B cell (primary cell): ENCODE data around the gene BRSK1. TPM values are rescaled to one million over a fixed set of nuclear protein-coding genes. Genes with fewer than 3 reads are reported as not detected.

Experiments used
- ATAC-seq: fragments of 200-7000 bp; cut with Tn5 transposase; one replicate; pipeline ENCODE4 v1.10.0; 2021; ENCODE audit warnings: low read depth, mild to moderate bottlenecking, moderate number of reproducible peaks, moderate library complexity
- CTCF ChIA-PET: fragments of 350-600 bp; sonication (Branson Sonifier 250); formaldehyde crosslinking; loops from one replicate; lab custom pipeline; 2021; ENCODE audit warnings: antibody characterized with exemption, inconsistent platforms; lab: Charles Lee
- POLR2A ChIA-PET: fragments of 350-600 bp; sonication (Branson Sonifier 250); formaldehyde crosslinking; loops from one replicate; lab custom pipeline; 2021; ENCODE audit warnings: antibody characterized with exemption; lab: Charles Lee
- DNase-seq: peaks from one replicate; pipeline ENCODE4 v3.0.0; 2013
- H2AFZ ChIP-seq: 2 replicates; pipeline ENCODE4 v1.6.1; 2012; ENCODE audit warnings: mild to moderate bottlenecking, low read depth, low read length; ENCODE audit not compliant: insufficient read depth, poor library complexity, severe bottlenecking
- H3K27ac ChIP-seq, 2 donors: 1 replicate in 1 of 2; 2 replicates in 1 of 2; pipeline ENCODE4 v1.5.1; 2012 to 2013; ENCODE audit warnings: low read length in 2 of 2, mild to moderate bottlenecking in 2 of 2, moderate library complexity in 1 of 2
- H3K27me3 ChIP-seq, 4 experiments: fragments of 200-600 bp in 1 of 4; sonication (generic) in 1 of 4; replicated peaks in 1 of 4; 1 replicate in 2 of 4; 2 replicates in 2 of 4; pipeline versions ENCODE4 v1.6.1 to v1.7.0; 2013 to 2016; ENCODE audit warnings: low read length in 3 of 4, mild to moderate bottlenecking in 2 of 4, mixed read lengths in 1 of 4, moderate library complexity in 1 of 4; ENCODE audit not compliant: insufficient read depth in 4 of 4, control insufficient read depth in 3 of 4; ENCODE audit errors: control extremely low read depth in 1 of 4
- H3K36me3 ChIP-seq, 2 experiments: replicated peaks in 1 of 2; 1 replicate in 1 of 2; 2 replicates in 1 of 2; pipeline versions ENCODE4 v1.6.1 to v1.7.1; 2013; ENCODE audit warnings: low read length in 1 of 2; ENCODE audit not compliant: insufficient read depth in 2 of 2, control insufficient read depth in 1 of 2; ENCODE audit errors: control extremely low read depth in 1 of 2, extremely low read depth in 1 of 2
- H3K4me1 ChIP-seq, 2 donors: fragments of 200-600 bp in 1 of 2; sonication (generic) in 1 of 2; 1 replicate in 1 of 2; 2 replicates in 1 of 2; pipeline versions ENCODE4 v1.5.1 to v1.6.1; 2013 to 2017; ENCODE audit warnings: low read length in 2 of 2; ENCODE audit not compliant: control insufficient read depth in 2 of 2, insufficient read depth in 2 of 2
- H3K4me2 ChIP-seq: replicated peaks from 2 replicates; pipeline ENCODE3; 2012; ENCODE audit warnings: mild to moderate bottlenecking, low read depth, low read length; ENCODE audit not compliant: poor library complexity, severe bottlenecking
- H3K4me3 ChIP-seq, 5 experiments: fragments of 200-600 bp in 1 of 5; sonication (generic) in 1 of 5; 1 replicate in 3 of 5; 2 replicates in 2 of 5; pipeline versions ENCODE4 v1.5.1 to v1.7.0; 2011 to 2016; ENCODE audit warnings: low read length in 4 of 5, mild to moderate bottlenecking in 4 of 5, low read depth in 2 of 5, control low read depth in 1 of 5, moderate library complexity in 1 of 5; ENCODE audit not compliant: insufficient read depth in 1 of 5; ENCODE audit errors: control extremely low read depth in 1 of 5, extremely low read depth in 1 of 5
- H3K79me2 ChIP-seq: fragments of 200-600 bp; sonication (generic); one replicate; pipeline ENCODE4 v1.6.0; 2016; ENCODE audit warnings: low read length; ENCODE audit not compliant: control insufficient read depth, insufficient read depth
- H3K9ac ChIP-seq: fragments of 200-600 bp; sonication (generic); 2 replicates; pipeline ENCODE4 v1.6.1; 2017; ENCODE audit warnings: mild to moderate bottlenecking, low read length, moderate library complexity
- H3K9me3 ChIP-seq, 3 donors: one replicate each; pipeline versions ENCODE4 v1.6.1 to v1.7.1; 2013; ENCODE audit warnings: low read length in 2 of 3; ENCODE audit not compliant: control insufficient read depth in 2 of 3, insufficient read depth in 1 of 3; ENCODE audit errors: control extremely low read depth in 1 of 3
- H4K20me1 ChIP-seq: 2 replicates; pipeline ENCODE4 v1.6.0; 2012; ENCODE audit warnings: mild to moderate bottlenecking, low read length; ENCODE audit not compliant: insufficient read depth, control insufficient read depth, poor library complexity, severe bottlenecking
- H3K27ac Mint-ChIP-seq: one replicate; pipeline ENCODE4 v1.8.0; 2021; ENCODE audit warnings: mixed read lengths
- H3K27me3 Mint-ChIP-seq: one replicate; pipeline ENCODE4 v1.8.0; 2021; ENCODE audit warnings: mixed read lengths
- H3K4me1 Mint-ChIP-seq: one replicate; pipeline ENCODE4 v1.8.0; 2021; ENCODE audit warnings: mixed read lengths
- H3K4me3 Mint-ChIP-seq: one replicate; pipeline ENCODE4 v1.8.0; 2021; ENCODE audit warnings: mixed read lengths
- H3K9me3 Mint-ChIP-seq: one replicate; pipeline ENCODE4 v1.8.0; 2022; ENCODE audit warnings: mixed read lengths; ENCODE audit not compliant: insufficient read depth
- CTCF ChIP-seq: fragments of 200-600 bp; IDR thresholded peaks from one replicate; pipeline ENCODE4 v1.8.0; 2022; ENCODE audit warnings: antibody characterized with exemption, mild to moderate bottlenecking
- EZH2 ChIP-seq: IDR thresholded peaks from 2 replicates; pipeline ENCODE4 v1.6.1; 2012; ENCODE audit warnings: borderline replicate concordance, low read depth, mild to moderate bottlenecking, moderate library complexity, low read length; ENCODE audit not compliant: insufficient read depth, poor library complexity, severe bottlenecking
- WGBS: methylation state at CpG from one replicate; pipeline ENCODE4 v1.1.5; 2013; ENCODE audit warnings: missing lambda C conversion rate; ENCODE audit not compliant: insufficient coverage; 5-methylcytosine and 5-hydroxymethylcytosine counted together
- intact Hi-C: fragments of 100-400 bp; cut with micrococcal nuclease; formaldehyde crosslinking; loops from one replicate; pipeline ENCODE4 v1.10.0; 2022
- polyA plus RNA-seq: library from polyadenylated mRNA; depleted of rRNA; stranded (reverse); fragments of >200 nt; gene quantifications from 2 replicates; pipeline ENCODE4 v1.2.3, GENCODE V29; 2012
- total RNA-seq, 2 donors: library from RNA; stranded (reverse); fragments of 120-200 nt in 1 of 2; gene quantifications; 1 replicate in 1 of 2; 2 replicates in 1 of 2; pipeline versions ENCODE4 v1.2.3 to v1.2.4, GENCODE V29; 2013 to 2022

The BRSK1 gene
- total and polyA plus RNA-seq, 2 donors (not counting 1 experiment from before 2014, with no cell fraction given), result 0.94 to 1.4 TPM

- WGBS, result 88% methylated on average over 21 of the region's 21 CpGs
- H3K27me3 ChIP-seq, result peaks cover 0 to 8% (median under 1%) of the 10 kb centered on the region in 4 experiments
- CTCF ChIA-PET, result no interaction called here
- Mint-ChIP-seq H3K4me1 (no peaks in the 10 kb centered on the region), H3K4me3 (no peak overlapping the region), H3K27me3 (peaks cover 16% of the 10 kb centered on the region), H3K9me3 (no peaks in the 10 kb centered on the region), H3K27ac (no peak overlapping the region)
- POLR2A ChIA-PET, result no interaction called here
- no peak overlapping the region for H3K27ac ChIP-seq
- H3K4me3 ChIP-seq, result no peak overlapping the region
- no peaks in the 10 kb centered on the region for H4K20me1 ChIP-seq
- no peak overlapping the region for H3K4me2 ChIP-seq
- H3K36me3 ChIP-seq, result no peaks in the 10 kb centered on the region
- ATAC-seq (no peak), DNase-seq (no peak)
- no peak overlapping the region for H2AFZ ChIP-seq
- no peaks in the 10 kb centered on the region for H3K79me2 ChIP-seq
- no peak overlapping the region for H3K9ac ChIP-seq
- intact Hi-C loops, result no loop called here
- no peak for TF ChIP-seq EZH2
- TF ChIP-seq CTCF, result no peak
- peaks cover 0 to 3% (median 0%) of the 10 kb centered on the region in 3 donors for H3K9me3 ChIP-seq
- peaks cover 0 to under 1% of the 10 kb centered on the region in 2 donors for H3K4me1 ChIP-seq
These were observed 36.0 kb downstream of the BRSK1 start for GRCh38 chr19:55319785-55320184.

GRCh38 chr19:55320844-55321419 is 37.1 kb downstream of the BRSK1 start:
- ATAC-seq (no peak), DNase-seq (no peak)
- POLR2A ChIA-PET, result interaction anchor here (0.8 kb wide), 1 partner anchor 28 kb away, joined by 4 read pairs; no protein-coding TSS in a partner anchor
- H2AFZ ChIP-seq, result no peak overlapping the region
- Mint-ChIP-seq H3K27ac (no peak overlapping the region), H3K27me3 (peaks cover 19% of the 10 kb centered on the region), H3K4me1 (no peaks in the 10 kb centered on the region), H3K4me3 (no peak overlapping the region), H3K9me3 (no peaks in the 10 kb centered on the region)
- 90% methylated on average over 5 of the region's 8 CpGs for WGBS
- H3K27ac ChIP-seq, result no peak overlapping the region
- H3K79me2 ChIP-seq, result no peaks in the 10 kb centered on the region
- CTCF ChIA-PET, result no interaction called here
- H3K36me3 ChIP-seq, result no peaks in the 10 kb centered on the region
- H3K27me3 ChIP-seq, result peaks cover 0 to 10% (median 1%) of the 10 kb centered on the region in 4 experiments
- peaks cover 0 to 4% of the 10 kb centered on the region in 2 donors for H3K4me1 ChIP-seq
- no peak overlapping the region for H3K4me3 ChIP-seq
- H3K9ac ChIP-seq, result no peak overlapping the region
- no peaks in the 10 kb centered on the region for H4K20me1 ChIP-seq
- H3K4me2 ChIP-seq, result no peak overlapping the region
- H3K9me3 ChIP-seq, result peaks cover 0 to 4% (median 0%) of the 10 kb centered on the region in 3 donors
- TF ChIP-seq EZH2 (no peak), CTCF (no peak)
- intact Hi-C loops, result no loop called here
